Measurements from ENCODE around the gene ANKRD55.

Gene ANKRD55

GRCh38 chr5:56273376-56273955 lies 40.3 kb upstream of the ANKRD55 start:
- Histone ChIP-seq H3K9me3 (ENCODE audit: control insufficient read depth, insufficient read depth, low read depth, low read length) (no peaks in the 10 kb centered on the region), H3K27ac (ENCODE audit: extremely low read depth, low read depth, low read length) (no peak overlapping the region), H3K36me3 (ENCODE audit: control insufficient read depth in 2 of 2, insufficient read depth in 1 of 2, low read length in 2 of 2) (no peaks in the 10 kb centered on the region), H3K4me3 (ENCODE audit: low read depth, low read length) (no peak overlapping the region), H3K4me1 (ENCODE audit: control insufficient read depth, insufficient read depth, low read length) (no peaks in the 10 kb centered on the region)
- ChIA-PET CTCF (interaction anchor here (0.6 to 4.6 kb wide), 3 partner anchors 9 to 564 kb away, joined by 3 to 74 read pairs (median 3); no protein-coding TSS in a partner anchor), POLR2A (no interaction called here)
- no peak for TF ChIP-seq ZFP37 (tag by site-specific recombination; IDR thresholded peaks at IDR 0.05)
- TF ChIP-seq FEZF1 (tag by site-specific recombination; IDR thresholded peaks at IDR 0.05): no peak

GRCh38 chr5:56272765-56273164 lies 39.6 kb upstream of the ANKRD55 start:
- CTCF ChIA-PET: interaction anchor here (0.6 to 4.6 kb wide), 4 partner anchors 13 to 623 kb away, joined by 3 to 74 read pairs (median 6); no protein-coding TSS in a partner anchor
- Histone ChIP-seq H3K27ac (ENCODE audit: extremely low read depth, low read depth, low read length) (no peak overlapping the region), H3K9me3 (ENCODE audit: control insufficient read depth, insufficient read depth, low read depth, low read length) (no peaks in the 10 kb centered on the region), H3K4me1 (ENCODE audit: control insufficient read depth, insufficient read depth, low read length) (no peaks in the 10 kb centered on the region), H3K4me3 (ENCODE audit: low read depth, low read length) (no peak overlapping the region), H3K36me3 (ENCODE audit: control insufficient read depth in 2 of 2, insufficient read depth in 1 of 2, low read length in 2 of 2) (no peaks in the 10 kb centered on the region)
- TF ChIP-seq ZNF658 (tag by site-specific recombination; IDR thresholded peaks at IDR 0.05): no peak
- TF ChIP-seq ZNF514 (tag by site-specific recombination; IDR thresholded peaks at IDR 0.05): no peak
- TF ChIP-seq AEBP2 (tag by site-specific recombination; IDR thresholded peaks at IDR 0.05; ENCODE audit: borderline replicate concordance): no peak
- no peak for TF ChIP-seq HIC1 (tag by site-specific recombination; IDR thresholded peaks at IDR 0.05)
- TF ChIP-seq ZNF513 (tag by site-specific recombination; IDR thresholded peaks at IDR 0.05): no peak
- no peak for TF ChIP-seq ZNF501 (tag by site-specific recombination; IDR thresholded peaks at IDR 0.05)
- TF ChIP-seq ZNF248 (tag by site-specific recombination; IDR thresholded peaks at IDR 0.05): no peak
- TF ChIP-seq ZBTB7A (tag by site-specific recombination; IDR thresholded peaks at IDR 0.05; ENCODE audit: low read depth): no peak
- TF ChIP-seq ZNF654 (tag by site-specific recombination; IDR thresholded peaks at IDR 0.05; ENCODE audit: low read depth): no peak
- TF ChIP-seq ZNF221 (tag by site-specific recombination; IDR thresholded peaks at IDR 0.05; ENCODE audit: borderline replicate concordance): no peak
- no peak for TF ChIP-seq ZNF394 (tag by site-specific recombination; IDR thresholded peaks at IDR 0.05; ENCODE audit: borderline replicate concordance)
- no peak for TF ChIP-seq GLI4 (tag by site-specific recombination; IDR thresholded peaks at IDR 0.05)
- no peak for TF ChIP-seq CTCF (tag by site-specific recombination; IDR thresholded peaks at IDR 0.05)
- no peak for TF ChIP-seq ZNF777 (tag by site-specific recombination; IDR thresholded peaks at IDR 0.05; ENCODE audit: borderline replicate concordance)
- no peak for TF ChIP-seq ZNF10 (tag by site-specific recombination; IDR thresholded peaks at IDR 0.05)
- no peak for TF ChIP-seq ZNF677 (tag by site-specific recombination; IDR thresholded peaks at IDR 0.05)
- no peak for TF ChIP-seq ZFP37 (tag by site-specific recombination; IDR thresholded peaks at IDR 0.05)
- no peak for TF ChIP-seq GLIS1 (tag by site-specific recombination; IDR thresholded peaks at IDR 0.05)
- POLR2A ChIA-PET: no interaction called here

Data from HEK293 (cell line).